HG03457 (cell line): ENCODE data around the gene GSX2.
"Not testable (repeated sequence)": the region's sequence is repeated elsewhere in the genome, so short reads cannot be mapped to it uniquely, and the experiment has no call there.

Source experiments
- ATAC-seq: cut with Tn5 transposase; IDR thresholded peaks from one replicate; pipeline ENCODE4 v1.9.1; 2021; ENCODE audit warnings: moderate number of reproducible peaks; ENCODE audit not compliant: unreplicated experiment

The GSX2 gene

DNA sequence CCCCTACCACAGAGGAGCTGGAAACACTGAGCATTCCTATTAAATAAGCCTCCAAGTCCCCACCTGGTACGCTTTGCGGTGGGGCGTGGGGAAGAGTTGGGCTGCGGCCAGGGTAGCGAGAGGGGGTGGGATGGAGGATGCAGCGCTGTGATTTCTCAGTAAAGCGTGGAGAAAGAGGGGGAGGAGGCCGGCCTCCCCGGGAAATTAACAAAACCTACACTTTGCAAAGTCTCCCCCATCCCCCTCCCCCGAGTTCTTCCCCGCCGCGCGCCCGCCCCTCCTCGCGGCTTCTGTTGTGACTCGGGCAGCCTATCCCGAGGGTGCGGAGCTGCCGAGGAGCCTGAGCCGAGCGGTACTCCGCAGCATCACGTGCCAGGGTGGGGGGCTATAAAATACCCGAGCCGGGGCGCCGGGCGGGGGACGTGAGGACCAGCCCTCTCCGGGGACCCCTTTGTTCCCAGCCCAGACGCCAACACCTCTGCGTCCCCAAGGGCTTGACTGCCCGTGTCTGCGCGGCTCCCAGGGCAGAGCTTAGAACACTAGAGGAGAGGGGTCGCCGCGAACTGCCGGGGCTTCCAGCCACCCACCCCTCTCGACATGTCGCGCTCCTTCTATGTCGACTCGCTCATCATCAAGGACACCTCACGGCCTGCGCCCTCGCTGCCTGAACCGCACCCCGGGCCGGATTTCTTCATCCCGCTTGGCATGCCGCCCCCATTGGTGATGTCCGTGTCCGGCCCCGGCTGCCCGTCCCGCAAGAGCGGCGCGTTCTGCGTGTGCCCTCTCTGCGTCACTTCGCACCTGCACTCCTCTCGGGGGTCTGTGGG is at the start of gene GSX2:
TSS of gene GSX2 (plus strand) at position 416 of the 827 bp plus-strand sequence. CDS start at position 598, 182 bp downstream.
- no peak for ATAC-seq

DNA sequence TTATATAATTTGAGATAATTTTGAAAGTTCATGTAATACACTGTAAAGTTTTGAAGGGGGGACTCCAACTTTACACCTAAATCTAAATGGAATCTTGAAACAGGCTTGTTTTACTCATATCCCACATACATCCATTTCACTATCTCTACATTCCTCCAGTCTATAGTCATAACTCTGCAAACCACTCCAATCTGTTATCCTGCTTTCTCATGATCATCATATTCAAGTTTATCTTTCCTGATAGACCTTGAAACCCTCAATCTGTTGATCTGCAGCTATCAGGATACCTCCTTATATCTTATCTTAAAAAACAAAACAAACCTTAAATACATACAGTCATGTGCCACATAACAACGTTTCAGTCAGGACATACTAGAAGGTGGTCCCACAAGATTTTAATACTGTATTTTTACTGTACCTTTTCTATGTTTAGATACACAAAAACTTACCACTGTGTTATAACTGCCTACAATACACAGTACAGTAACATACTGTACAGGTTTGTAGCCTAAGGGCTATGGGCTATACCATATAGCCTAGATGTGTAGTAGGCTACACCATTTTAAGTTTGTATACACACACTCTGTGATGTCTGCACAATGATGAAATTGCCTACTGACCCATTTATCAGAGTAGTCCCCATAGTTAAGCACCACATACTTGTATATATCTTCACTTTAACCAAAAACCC is 49.6 kb upstream of the GSX2 start:
- ATAC-seq: no peak

DNA sequence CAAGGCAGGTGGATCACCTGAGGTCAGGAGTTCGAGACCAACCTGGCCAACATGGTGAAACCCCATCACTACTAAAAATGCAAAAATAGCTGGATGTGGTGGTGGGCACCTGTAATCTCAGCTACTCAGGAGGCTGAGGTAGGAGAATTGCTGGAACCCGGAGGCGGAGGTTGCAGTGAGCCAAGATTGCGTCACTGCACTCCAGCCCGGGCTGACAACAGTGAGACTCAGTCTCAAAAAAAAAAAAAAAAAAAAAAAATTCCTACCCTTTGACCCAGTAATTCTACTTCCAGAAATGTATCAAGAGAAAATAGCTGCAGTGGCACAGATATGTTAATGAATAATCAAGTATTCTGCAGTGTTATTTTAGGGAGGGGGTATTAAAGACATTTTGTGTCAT is 46.6 kb upstream of the GSX2 start:
- ATAC-seq: not testable (repeated sequence)

DNA sequence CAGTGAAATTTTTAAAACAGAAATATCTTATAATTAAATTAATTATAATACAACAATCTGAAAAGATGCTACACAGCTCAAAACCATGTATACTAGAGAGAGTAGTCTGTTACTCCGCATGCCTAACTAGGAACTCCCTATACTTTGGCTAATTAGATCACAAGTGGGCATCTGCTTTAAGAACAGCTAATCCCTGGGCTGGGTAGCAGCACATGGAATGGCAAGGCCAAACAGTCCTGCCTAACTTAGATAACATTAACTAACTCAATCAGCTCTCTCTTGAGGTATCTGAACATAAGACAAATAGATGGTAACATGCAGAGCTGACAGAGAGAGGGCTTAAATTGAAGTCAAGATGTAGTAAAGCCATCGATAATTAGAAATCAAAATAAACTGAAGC is 45.5 kb upstream of the GSX2 start:
- ATAC-seq: no peak

DNA sequence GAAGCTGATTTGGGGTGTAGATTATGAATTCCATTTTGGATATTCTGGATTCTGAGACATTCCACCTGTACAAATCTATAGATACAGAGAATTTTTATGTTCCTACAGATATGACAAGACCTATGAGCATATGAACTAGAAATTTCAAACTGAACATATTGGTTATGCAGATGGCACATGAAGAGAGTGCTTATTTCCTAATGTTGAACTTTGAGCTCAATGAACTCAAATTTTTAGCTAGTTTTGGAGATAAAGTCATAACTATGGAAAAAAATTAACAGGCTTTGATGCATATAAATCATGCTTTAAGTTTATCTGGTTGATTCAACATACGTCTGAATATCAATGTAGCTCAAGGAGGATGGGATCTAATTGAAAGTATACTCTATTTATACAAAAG is 44.5 kb upstream of the GSX2 start:
- ATAC-seq: no peak

DNA sequence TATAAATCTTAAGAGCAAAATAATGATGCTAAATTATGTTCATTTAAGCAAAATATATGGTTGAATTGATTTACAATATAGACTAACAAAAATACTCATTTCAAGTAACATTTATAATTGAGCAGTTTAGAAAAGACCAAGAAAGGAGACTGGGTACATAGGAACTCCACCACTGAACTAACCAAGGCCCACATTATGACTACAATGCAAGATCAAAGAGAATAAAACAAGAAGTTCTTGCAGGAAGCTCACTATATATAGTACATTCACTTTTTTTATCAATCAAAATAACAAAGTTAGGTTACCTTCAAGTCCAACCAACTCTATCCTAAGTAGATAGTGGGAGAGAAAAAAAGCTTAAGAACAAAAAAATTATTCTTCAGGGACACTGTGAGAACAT is 43.6 kb upstream of the GSX2 start:
- ATAC-seq: no peak

DNA sequence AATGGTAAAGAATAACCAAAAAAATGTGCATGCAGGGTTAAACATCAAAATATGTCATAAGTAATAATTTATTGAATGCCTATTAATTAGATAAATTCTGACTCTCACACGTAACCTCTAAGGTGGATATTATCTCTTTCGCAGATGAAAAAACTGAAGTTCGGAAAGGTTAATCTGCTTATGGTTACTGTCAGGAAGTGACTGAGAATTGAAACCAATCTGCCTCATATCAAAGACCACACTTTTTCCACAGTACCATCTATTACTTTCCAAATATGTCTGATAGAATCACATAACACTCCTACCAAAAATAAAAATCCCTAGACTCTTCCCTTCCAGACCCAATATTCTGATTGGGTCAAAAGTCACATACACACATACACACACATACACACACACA is 41.8 kb upstream of the GSX2 start:
- no peak for ATAC-seq

DNA sequence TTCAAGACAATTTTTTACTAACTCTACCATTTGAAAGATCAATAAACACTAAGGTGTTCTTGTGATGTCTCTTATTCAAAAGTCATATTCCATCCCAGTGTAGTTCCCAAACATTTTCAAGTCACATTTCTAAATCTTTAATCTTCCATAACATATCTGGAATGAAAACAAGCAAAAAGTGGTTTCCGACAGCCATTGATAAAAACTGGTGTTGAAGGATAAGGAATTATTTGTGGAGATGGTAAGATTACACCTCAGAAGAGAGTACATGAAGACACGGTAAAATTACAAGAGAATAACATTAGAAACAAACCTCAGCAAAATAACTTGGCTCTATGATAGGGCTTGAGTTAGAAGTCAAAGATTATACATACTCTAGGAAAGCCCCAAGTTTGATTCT is 39.8 kb upstream of the GSX2 start:
- no peak for ATAC-seq

DNA sequence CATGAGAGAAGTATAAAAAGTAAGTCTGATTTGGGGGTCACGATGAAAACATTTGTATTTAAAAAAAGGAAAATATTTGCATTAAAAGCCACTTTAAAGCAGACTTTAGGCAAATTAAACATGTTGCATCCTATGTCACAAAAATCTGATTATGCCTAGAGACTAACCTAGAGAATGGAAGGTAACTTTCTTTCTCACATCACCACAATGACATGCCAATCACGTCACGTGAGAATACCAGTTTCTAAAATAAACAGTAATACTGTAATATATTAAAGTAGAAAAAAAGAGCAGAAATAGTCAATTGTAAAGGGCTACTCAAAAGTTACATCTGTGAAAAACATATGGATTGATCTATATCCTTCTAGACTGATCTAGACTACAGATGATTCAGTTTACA is 38.9 kb upstream of the GSX2 start:
- no peak for ATAC-seq

DNA sequence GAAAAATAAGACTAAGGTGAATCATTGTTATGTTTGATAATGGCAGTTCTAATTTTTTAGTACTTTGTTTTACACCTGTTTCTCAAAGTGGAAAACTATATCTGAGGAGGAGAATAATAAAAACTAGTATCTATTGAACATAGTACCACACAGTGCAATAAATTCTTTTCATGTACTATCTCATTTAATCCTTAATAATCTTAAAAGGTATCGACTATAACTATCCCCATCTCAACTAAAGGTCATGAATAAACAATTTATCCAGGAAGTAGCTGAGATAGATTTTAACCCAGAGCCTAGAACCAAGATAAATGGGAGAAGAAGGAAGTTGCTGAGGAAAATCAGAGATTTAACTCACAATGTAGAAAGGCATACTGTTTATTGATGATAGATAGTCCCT is 38.1 kb upstream of the GSX2 start:
- no peak for ATAC-seq

DNA sequence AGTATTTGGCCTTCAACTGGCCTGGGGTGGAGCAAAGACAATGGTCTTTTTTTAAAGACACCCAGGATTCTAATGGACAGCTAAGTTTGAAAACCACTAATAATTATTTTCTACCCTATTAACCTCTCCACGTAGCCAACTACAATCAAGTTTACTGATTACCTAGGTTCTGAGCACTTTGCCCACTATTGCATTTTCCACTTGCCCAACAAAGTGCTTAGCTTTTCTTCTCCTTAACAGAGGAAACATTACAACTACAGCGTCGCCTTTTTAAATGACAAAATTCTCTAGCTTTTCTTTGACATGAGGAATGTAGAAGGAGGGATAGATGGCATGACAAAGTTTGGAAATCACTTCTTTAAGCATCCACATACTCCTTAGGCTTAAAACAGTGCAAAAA is 37.6 kb upstream of the GSX2 start:
- no peak for ATAC-seq

DNA sequence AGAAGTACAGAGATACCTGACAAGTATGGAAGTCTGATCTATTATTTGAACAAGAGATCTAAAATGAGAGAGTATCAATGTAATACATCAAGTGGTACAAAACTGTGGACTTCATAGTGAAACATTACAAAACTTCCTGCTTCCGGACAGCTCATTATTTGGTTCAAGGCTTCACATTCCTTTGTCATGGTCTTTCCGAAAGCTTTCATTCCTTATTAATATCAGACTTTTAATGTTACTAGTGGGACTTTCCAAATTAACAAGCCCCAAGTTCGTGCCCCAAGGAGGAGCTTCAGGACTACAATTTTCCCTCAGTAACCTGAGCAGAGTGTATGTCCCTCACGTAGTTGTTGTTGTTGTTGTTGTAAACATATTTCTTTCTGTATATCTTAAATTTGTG is 36.7 kb upstream of the GSX2 start:
- ATAC-seq: no peak

DNA sequence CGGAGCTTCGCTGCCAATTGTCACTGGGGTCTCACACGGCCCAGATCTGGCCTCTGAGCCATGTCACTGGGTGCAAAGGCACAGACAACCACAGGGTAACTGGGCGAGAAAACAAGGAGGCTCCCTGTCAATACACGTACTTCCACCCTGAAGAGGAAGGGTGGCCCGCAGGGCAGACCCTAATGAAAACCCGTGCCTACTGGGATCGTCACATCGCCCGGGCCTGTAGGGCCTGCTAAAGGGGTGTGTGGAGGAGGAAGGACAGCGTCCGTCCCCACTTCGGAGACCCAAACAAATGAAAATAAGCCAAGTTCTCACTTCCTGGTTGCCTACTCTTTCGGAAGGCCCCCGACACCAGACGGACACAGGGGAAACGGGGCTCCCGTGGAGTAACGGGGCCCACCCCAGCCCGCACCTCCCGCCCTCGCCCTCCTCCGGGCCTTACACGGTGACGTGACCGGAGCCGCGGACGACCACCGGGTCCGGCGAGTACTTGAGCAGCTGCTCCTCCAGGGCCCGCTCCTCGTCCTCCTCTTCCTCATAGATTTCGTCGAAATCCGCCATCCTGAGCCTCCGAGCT is 36.1 kb upstream of the GSX2 start:
- peak; percentile 19 for ATAC-seq

DNA sequence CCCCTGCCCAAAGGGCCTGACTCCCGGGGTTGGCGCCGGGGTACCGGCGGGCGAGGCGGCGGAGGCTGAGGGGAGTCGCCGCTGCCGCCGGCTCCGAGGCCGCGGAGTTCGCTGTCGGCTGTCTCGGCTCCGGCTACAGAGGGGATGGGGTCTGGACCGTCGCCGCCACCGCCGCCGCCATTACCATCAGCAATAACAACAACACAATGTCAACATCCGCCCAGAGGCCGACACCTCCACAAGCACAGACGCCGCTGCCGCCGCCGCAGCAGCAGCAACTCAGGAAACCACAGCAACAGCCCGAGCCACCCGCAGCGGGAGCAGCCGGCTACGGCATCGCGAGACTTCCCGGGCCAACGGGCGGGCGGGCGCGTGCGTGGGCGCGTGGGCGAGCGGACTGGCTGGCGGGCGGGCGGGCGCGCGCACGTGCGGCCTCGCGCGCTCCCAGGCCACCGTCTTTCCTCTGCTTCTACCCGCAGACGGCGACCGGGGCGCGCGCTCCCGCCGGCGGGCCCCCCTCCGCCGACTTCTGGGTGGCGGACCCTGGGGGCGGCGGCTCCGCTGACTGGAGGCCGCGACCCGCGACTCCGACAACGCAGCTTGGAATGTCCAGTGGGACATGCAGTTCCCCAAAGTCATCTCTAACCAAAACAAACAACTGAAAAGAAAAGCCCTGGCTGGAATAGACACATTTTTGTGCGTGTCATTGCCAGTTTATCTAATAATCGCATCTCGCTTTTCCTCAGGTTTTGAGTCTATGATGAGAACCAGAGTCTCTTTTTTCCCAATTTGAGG is 35.4 kb upstream of the GSX2 start, which contains the start of gene CHIC2:
TSS of gene CHIC2 (minus strand) at position 289 of the 795 bp plus-strand sequence. CDS start 305 bp downstream, outside the sequence.
- ATAC-seq: peak; percentile 91

DNA sequence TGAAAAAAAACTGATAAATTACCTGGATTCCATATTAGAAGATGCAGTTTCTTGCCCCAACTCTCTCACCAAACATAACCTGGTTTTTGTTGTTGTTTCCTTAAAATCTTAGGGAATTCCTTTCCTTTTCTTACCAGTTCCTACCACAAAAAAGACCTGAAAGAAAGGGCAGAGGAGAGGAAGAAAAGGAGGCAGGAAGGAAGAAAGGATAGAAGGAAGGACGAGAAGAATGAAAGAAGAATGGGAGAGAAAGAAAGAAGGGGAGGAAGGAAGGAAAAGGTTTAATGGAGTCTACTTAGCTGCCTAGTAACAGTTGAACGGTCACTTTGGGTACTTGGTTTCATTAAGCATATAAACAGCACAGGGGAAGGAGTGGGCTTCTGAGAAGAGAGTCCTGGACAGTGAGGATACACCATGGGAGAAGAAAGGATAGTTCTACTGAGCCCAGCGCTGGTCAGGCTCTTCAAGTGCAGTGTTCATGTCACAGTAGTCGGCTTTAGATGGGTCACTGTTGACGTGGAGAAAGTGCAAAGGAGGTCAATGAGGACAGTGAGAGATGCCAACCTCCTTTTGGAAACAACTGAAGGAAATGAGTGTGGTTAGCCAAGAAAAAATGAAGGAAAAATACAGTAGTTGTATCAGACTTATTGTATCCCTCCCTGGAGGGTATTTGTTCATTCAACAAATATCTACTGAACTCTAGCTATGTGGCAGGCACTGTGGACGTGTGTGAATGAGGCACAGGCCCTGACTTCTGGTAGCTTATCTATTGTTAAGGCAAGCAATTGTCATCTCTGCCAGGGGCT is 34.5 kb upstream of the GSX2 start:
- ATAC-seq: no peak

DNA sequence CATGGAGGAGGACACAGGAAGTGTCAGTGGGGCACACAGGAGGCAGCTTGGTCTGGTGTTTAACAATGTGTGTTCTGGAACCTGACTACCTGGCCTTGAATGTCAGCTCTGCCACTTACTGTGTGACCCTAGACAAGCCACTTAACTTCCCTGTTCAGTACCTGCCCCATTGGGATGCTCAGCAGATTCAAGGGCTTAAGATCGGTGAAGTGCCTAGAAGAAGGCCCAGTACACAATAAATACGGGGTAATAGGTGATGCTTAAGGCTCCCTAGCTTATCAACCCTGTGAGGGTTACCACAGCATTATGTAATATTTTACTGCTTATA is 33.9 kb upstream of the GSX2 start:
- no peak for ATAC-seq

DNA sequence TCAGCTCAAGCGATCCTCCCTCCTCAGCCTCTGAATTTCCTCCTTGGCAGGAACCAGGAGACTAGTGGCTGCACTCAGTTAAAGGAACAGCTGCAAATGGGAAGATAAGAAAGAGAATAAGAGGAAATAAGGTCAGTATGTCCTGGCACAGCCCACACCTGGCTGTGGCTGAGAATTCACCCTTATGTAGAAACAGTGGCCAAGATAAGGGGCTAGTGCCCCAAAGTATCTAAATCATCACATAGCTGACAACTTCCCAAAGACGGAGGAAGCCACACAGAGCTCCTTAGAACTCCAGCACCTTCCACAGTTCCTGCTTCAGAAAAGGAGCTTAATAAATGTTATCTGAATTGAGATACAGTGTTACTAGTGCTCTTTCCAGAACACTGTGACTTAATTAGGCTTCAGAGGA is 33.2 kb upstream of the GSX2 start:
- no peak for ATAC-seq

DNA sequence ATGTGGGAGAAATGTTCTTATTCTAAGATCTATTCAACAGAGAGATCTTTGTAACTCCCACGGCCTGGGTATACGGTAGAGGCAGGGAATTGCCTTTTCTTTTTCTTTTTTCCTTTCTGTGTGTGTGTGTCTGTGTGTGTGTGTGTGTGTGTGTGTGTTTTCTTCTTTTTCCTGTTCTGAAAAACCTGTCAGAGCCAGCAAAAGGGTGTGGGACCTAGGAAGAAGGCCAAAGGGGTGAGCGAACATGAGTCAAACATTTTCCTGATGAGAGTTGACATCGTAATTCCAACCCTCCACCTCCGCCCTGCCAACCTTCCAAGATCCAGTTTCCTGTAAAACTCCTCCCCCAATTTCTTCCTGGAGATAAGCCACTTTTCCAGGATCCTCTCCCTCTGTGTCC is 32.8 kb upstream of the GSX2 start:
- ATAC-seq: no peak

DNA sequence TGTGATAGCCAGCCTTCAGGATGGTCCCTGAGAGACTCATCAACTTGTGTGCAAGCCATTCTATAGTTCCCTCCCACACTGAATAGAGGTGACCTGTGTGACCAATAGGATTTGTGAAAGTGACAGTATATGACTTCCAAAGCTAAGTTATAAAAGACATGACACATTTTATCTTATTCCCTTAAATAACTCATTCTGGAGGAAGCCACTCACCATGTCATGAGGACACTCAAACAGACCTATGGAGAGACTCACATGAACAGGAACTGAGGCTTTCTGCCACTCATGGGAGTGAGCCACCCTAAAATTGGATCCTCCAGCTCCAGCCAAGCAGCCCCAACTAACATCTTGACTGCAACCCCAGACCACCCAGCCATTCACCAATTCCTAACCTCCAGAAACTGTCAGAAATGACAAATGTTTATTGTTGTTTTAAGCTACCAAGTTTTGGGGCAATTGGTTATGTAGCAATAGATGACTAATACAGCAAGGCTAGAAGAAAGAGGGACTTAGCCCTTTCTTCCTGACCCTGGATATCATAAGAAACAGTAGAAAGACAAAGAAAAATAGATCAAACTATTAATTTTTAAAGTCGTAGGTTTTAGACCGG is 26.6 kb upstream of the GSX2 start:
- ATAC-seq: no peak

DNA sequence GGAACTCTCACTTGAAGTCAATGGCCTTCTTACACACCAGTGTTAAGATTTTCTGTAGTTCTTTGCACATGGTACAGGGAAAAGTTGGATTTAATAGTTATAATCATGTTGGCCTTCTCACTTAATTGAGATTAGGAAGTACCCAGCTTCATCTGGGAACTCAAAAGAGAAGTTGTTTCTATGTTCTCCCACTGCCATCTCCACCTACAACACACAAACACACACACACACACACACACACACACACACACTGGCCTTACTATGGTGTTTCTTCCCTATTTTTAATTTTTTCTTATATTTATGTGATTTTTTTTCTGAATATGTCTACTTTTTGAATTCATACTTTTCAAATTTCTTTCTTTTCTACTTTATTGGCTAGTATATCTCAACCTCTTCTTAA is 25.6 kb upstream of the GSX2 start:
- no peak for ATAC-seq
